ENCODE data around the gene ADPRH. TPM values are rescaled to one million over a fixed set of nuclear protein-coding genes. Genes with fewer than 3 reads are reported as not detected.
"Not testable (repeated sequence)": the region's sequence is repeated elsewhere in the genome, so short reads cannot be mapped to it uniquely, and the experiment has no call there.

ADPRH gene
- total RNA-seq, 1 donor from 2014 or later = 1.1 TPM

DNA sequence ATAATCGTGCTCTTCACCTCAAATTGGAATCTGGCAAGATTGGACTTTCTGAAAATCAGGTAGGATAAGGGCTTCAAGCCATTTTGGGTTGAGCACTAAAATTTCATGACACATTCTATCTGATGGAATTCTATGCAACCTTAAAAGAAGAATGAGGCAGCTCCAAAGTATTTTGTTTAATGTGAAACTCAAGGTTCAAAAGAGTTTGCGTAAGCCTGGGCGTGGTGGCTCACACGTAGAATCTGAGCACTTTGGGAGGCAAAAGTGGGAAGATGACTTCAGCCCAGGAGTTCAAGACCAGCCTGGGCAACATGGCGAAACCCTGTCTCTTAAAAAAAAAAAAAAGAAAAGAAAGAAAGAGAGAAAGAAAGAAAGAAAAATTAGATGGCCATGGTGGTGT, 14.8 kb downstream of the ADPRH start:
- H3K27me3 Mint-ChIP-seq (ENCODE audit: unreplicated experiment) = peaks cover 1% of the 10 kb centered on the region
- no peak overlapping the region for H3K27ac Mint-ChIP-seq (ENCODE audit: unreplicated experiment)
- H3K4me1 Mint-ChIP-seq (ENCODE audit: low read depth, unreplicated experiment) = peaks cover 3% of the 10 kb centered on the region
- TF ChIP-seq, protein P1, sequence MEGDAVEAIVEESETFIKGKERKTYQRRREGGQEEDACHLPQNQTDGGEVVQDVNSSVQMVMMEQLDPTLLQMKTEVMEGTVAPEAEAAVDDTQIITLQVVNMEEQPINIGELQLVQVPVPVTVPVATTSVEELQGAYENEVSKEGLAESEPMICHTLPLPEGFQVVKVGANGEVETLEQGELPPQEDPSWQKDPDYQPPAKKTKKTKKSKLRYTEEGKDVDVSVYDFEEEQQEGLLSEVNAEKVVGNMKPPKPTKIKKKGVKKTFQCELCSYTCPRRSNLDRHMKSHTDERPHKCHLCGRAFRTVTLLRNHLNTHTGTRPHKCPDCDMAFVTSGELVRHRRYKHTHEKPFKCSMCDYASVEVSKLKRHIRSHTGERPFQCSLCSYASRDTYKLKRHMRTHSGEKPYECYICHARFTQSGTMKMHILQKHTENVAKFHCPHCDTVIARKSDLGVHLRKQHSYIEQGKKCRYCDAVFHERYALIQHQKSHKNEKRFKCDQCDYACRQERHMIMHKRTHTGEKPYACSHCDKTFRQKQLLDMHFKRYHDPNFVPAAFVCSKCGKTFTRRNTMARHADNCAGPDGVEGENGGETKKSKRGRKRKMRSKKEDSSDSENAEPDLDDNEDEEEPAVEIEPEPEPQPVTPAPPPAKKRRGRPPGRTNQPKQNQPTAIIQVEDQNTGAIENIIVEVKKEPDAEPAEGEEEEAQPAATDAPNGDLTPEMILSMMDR (IDR thresholded peaks at IDR 0.05; ENCODE audit: partially characterized antibody, unreplicated experiment) = no peak
- no peaks in the 10 kb centered on the region for H3K36me3 Mint-ChIP-seq (ENCODE audit: unreplicated experiment)
- H3K9me3 Mint-ChIP-seq (ENCODE audit: unreplicated experiment) = peaks cover 2% of the 10 kb centered on the region
- DNase-seq = no peak
- no peak overlapping the region for H3K4me3 Mint-ChIP-seq (ENCODE audit: unreplicated experiment)

DNA sequence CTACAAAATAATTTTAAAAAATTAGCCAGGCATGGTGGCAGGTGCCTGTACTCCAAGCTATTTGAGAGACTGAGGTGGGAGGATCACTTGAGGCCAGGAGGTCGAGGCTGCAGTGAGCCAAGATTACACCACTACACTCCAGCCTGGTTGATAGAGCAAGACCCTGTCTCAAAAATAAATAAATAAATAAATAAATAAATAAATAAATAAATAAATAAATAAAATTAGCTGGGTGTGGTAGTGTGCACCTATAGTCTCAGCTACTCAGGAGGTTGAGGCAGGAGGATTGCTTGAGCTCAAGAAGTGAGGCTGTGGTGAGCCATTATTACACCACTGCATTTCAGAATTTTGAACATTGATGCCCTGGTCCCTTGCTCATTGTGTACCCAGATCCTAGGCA, 15.6 kb downstream of the ADPRH start:
- not testable (repeated sequence) for H3K36me3 Mint-ChIP-seq (ENCODE audit: unreplicated experiment); H3K27ac Mint-ChIP-seq (ENCODE audit: unreplicated experiment); H3K27me3 Mint-ChIP-seq (ENCODE audit: unreplicated experiment); H3K9me3 Mint-ChIP-seq (ENCODE audit: unreplicated experiment); H3K4me3 Mint-ChIP-seq (ENCODE audit: unreplicated experiment); H3K4me1 Mint-ChIP-seq (ENCODE audit: low read depth, unreplicated experiment); DNase-seq

- H3K4me3 Mint-ChIP-seq (ENCODE audit: unreplicated experiment) = no peak overlapping the region
Observed at GRCh38 chr3:119595639-119596334, 16.5 kb downstream of the ADPRH start.

GRCh38 chr3:119596398-119596797, 17.1 kb downstream of the ADPRH start:
- DNase-seq = no peak
- peaks cover 3% of the 10 kb centered on the region for H3K4me1 Mint-ChIP-seq (ENCODE audit: low read depth, unreplicated experiment)
- H3K4me3 Mint-ChIP-seq (ENCODE audit: unreplicated experiment) = no peak overlapping the region
- peaks cover 2% of the 10 kb centered on the region for H3K27me3 Mint-ChIP-seq (ENCODE audit: unreplicated experiment)
- no peak overlapping the region for H3K27ac Mint-ChIP-seq (ENCODE audit: unreplicated experiment)
- TF ChIP-seq, protein P1 (IDR thresholded peaks at IDR 0.05; ENCODE audit: partially characterized antibody, unreplicated experiment) = no peak
- H3K9me3 Mint-ChIP-seq (ENCODE audit: unreplicated experiment) = peaks cover 2% of the 10 kb centered on the region
- H3K36me3 Mint-ChIP-seq (ENCODE audit: unreplicated experiment) = no peaks in the 10 kb centered on the region

More at GRCh38 chr3:119595639-119596334, 16.5 kb downstream of the ADPRH start:
- Mint-ChIP-seq H3K27me3 (ENCODE audit: unreplicated experiment) (peaks cover 1% of the 10 kb centered on the region), H3K4me1 (ENCODE audit: low read depth, unreplicated experiment) (peaks cover 3% of the 10 kb centered on the region), H3K27ac (ENCODE audit: unreplicated experiment) (no peak overlapping the region), H3K9me3 (ENCODE audit: unreplicated experiment) (peaks cover 2% of the 10 kb centered on the region), H3K36me3 (ENCODE audit: unreplicated experiment) (no peaks in the 10 kb centered on the region)
- TF ChIP-seq, protein P1 (IDR thresholded peaks at IDR 0.05; ENCODE audit: partially characterized antibody, unreplicated experiment) = no peak
- no peak for DNase-seq

GRCh38 chr3:119597548-119598288, 18.4 kb downstream of the ADPRH start, which contains the start of gene PLA1A:
Gene PLA1A, plus strand, starts transcription at chr3:119597885. Its CDS starts 29 bp downstream, at chr3:119597914.
- Mint-ChIP-seq H3K9me3 (ENCODE audit: unreplicated experiment) (peaks cover 2% of the 10 kb centered on the region), H3K36me3 (ENCODE audit: unreplicated experiment) (no peaks in the 10 kb centered on the region), H3K27ac (ENCODE audit: unreplicated experiment) (no peak within 1 kb of the TSS), H3K4me1 (ENCODE audit: low read depth, unreplicated experiment) (peaks cover 3% of the 10 kb centered on the region), H3K27me3 (ENCODE audit: unreplicated experiment) (peaks cover 3% of the 10 kb centered on the region), H3K4me3 (ENCODE audit: unreplicated experiment) (no peak within 1 kb of the TSS)
- TF ChIP-seq, protein P1 (IDR thresholded peaks at IDR 0.05; ENCODE audit: partially characterized antibody, unreplicated experiment) = no peak
- DNase-seq = no peak

Data from glutamatergic neuron (in vitro differentiated cells).